Endothelial cell of umbilical vein (primary cell): ENCODE data around the gene TTLL7. TPM values are rescaled to one million over a fixed set of nuclear protein-coding genes. Genes with fewer than 3 reads are reported as not detected.
A peak's percentile ranks its signal among the peaks of the same experiment; 100 is the strongest.

ENCODE experiments used
- BruUV-seq: library from RNA; stranded (reverse); fragments of 400-500 nt; replicated peaks from 2 replicates; lab custom pipeline; 2021; lab: Mats Ljungman, UMichigan
- CTCF ChIA-PET: fragments of 300-600, 350-600 bp; sonication (Branson Sonifier 250); formaldehyde crosslinking; loops from one replicate; lab custom pipeline; 2021; ENCODE audit warnings: antibody characterized with exemption, inconsistent platforms; lab: Charles Lee
- POLR2A ChIA-PET: fragments of 300-600, 350-600 bp; sonication (Branson Sonifier 250); formaldehyde crosslinking; loops from one replicate; lab custom pipeline; 2021; ENCODE audit warnings: antibody characterized with exemption, inconsistent platforms; lab: Charles Lee
- DNase-seq: peaks from one replicate; pipeline ENCODE4 v3.0.0-alpha.2; 2011; ENCODE audit warnings: low read depth, low spot score
- FAIRE-seq: peaks from 2 replicates; lab custom pipeline; 2011; peaks lifted over from hg19 to GRCh38; lab: Jason Lieb, UNC
- H2AFZ ChIP-seq: 2 replicates; pipeline ENCODE4 v1.6.0; 2012; ENCODE audit warnings: low read depth, low read length, control low read depth, inconsistent platforms
- H3K27ac ChIP-seq: 2 replicates; pipeline ENCODE4 v1.5.1; 2011; ENCODE audit warnings: low read depth, mild to moderate bottlenecking, control low read depth, low read length, moderate library complexity; ENCODE audit not compliant: insufficient read depth
- H3K27me3 ChIP-seq, 2 experiments: 2 replicates each; pipeline versions ENCODE4 v1.6.0 to v1.6.1; 2011; ENCODE audit warnings: low read length in 2 of 2, mixed read lengths in 1 of 2; ENCODE audit not compliant: control insufficient read depth in 2 of 2, insufficient read depth in 2 of 2
- H3K36me3 ChIP-seq, 2 experiments: 2 replicates in 1 of 2; 3 replicates in 1 of 2; pipeline ENCODE4 v1.5.1; 2011; ENCODE audit warnings: low read length in 2 of 2, mild to moderate bottlenecking in 1 of 2, moderate library complexity in 1 of 2; ENCODE audit not compliant: control insufficient read depth in 2 of 2, insufficient read depth in 2 of 2; ENCODE audit errors: extremely low read depth in 1 of 2
- H3K4me1 ChIP-seq: 3 replicates; pipeline ENCODE4 v1.5.1; 2011; ENCODE audit warnings: mild to moderate bottlenecking, low read length; ENCODE audit not compliant: control insufficient read depth, insufficient read depth; ENCODE audit errors: extremely low read depth
- H3K4me2 ChIP-seq: 2 replicates; pipeline ENCODE4 v1.6.1; 2011; ENCODE audit warnings: low read length, control low read depth, mixed read lengths; ENCODE audit not compliant: insufficient read depth
- H3K4me3 ChIP-seq, 3 experiments: fragments of 200-600 bp in 1 of 3; sonication (generic), shearing (Covaris generic) in 1 of 3; replicated peaks in 1 of 3; 2 replicates each; pipeline ENCODE4 v1.5.1; 2011 to 2016; ENCODE audit warnings: control low read depth in 3 of 3, low read length in 3 of 3, mild to moderate bottlenecking in 2 of 3, inconsistent platforms in 1 of 3, low read depth in 1 of 3, moderate library complexity in 1 of 3; ENCODE audit not compliant: insufficient read depth in 1 of 3
- H3K79me2 ChIP-seq: 2 replicates; pipeline ENCODE4 v1.6.0; 2012; ENCODE audit warnings: low read length, inconsistent platforms; ENCODE audit not compliant: control insufficient read depth, insufficient read depth
- H3K9ac ChIP-seq: replicated peaks from 2 replicates; pipeline ENCODE3; 2011; ENCODE audit warnings: low read length, control low read depth; ENCODE audit not compliant: insufficient read depth; ENCODE audit errors: extremely low read depth
- H3K9me1 ChIP-seq: replicated peaks from 3 replicates; pipeline ENCODE4 v1.6.0; 2011; ENCODE audit warnings: mild to moderate bottlenecking, low read length; ENCODE audit not compliant: control insufficient read depth, insufficient read depth; ENCODE audit errors: extremely low read depth
- H3K9me3 ChIP-seq: replicated peaks from 2 replicates; pipeline ENCODE4 v1.5.1; 2012; ENCODE audit warnings: low read length, inconsistent platforms; ENCODE audit not compliant: control insufficient read depth, insufficient read depth
- H4K20me1 ChIP-seq: replicated peaks from 2 replicates; pipeline ENCODE3; 2011; ENCODE audit warnings: mild to moderate bottlenecking, low read length; ENCODE audit not compliant: control insufficient read depth, insufficient read depth; ENCODE audit errors: extremely low read depth
- CTCF ChIP-seq, 2 donors: IDR thresholded peaks; 1 replicate in 1 of 2; 2 replicates in 1 of 2; pipeline ENCODE4 v1.5.1; 2011; ENCODE audit warnings: low read length in 2 of 2, mild to moderate bottlenecking in 2 of 2, moderate library complexity in 2 of 2, control low read depth in 1 of 2, inconsistent platforms in 1 of 2, low read depth in 1 of 2; ENCODE audit not compliant: insufficient read depth in 1 of 2; ENCODE audit errors: extremely low read depth in 1 of 2
- EZH2 ChIP-seq: IDR thresholded peaks from 2 replicates; pipeline ENCODE4 v1.6.1; 2012; ENCODE audit warnings: borderline replicate concordance, low read depth, mild to moderate bottlenecking, moderate library complexity, low read length, inconsistent platforms; ENCODE audit not compliant: severe bottlenecking
- FOS ChIP-seq: IDR thresholded peaks from 2 replicates; pipeline ENCODE4 v1.6.1; 2011; ENCODE audit warnings: mild to moderate bottlenecking, low read length, moderate library complexity, borderline replicate concordance; ENCODE audit not compliant: insufficient read depth
- GATA2 ChIP-seq: IDR thresholded peaks from 2 replicates; pipeline ENCODE4 v1.7.0; 2011; ENCODE audit warnings: low read depth, mild to moderate bottlenecking, moderate library complexity, mixed read lengths, low read length; ENCODE audit not compliant: insufficient read length, insufficient read depth
- JUN ChIP-seq: IDR thresholded peaks from 2 replicates; pipeline ENCODE4 v1.6.1; 2011; ENCODE audit warnings: borderline replicate concordance, low read depth; ENCODE audit not compliant: insufficient read length, insufficient read depth
- MYC ChIP-seq: IDR thresholded peaks from one replicate; pipeline ENCODE4 v1.6.1; 2011; ENCODE audit warnings: mild to moderate bottlenecking, low read depth, low read length
- POLR2A ChIP-seq: IDR thresholded peaks from 2 replicates; pipeline ENCODE4 v1.6.1; 2012; ENCODE audit warnings: low read depth, mild to moderate bottlenecking, control low read depth, low read length
- POLR2AphosphoS5 ChIP-seq: IDR thresholded peaks from 2 replicates; pipeline ENCODE4 v1.6.1; 2012; ENCODE audit warnings: low read depth, mild to moderate bottlenecking, control low read depth, low read length, moderate library complexity; ENCODE audit not compliant: insufficient read depth
- dilution Hi-C: fragments of 300-500 bp; cut with MboI; formaldehyde crosslinking; loops from one replicate; pipeline ENCODE4 v1.15.0; 2019; ENCODE audit warnings: low sequenced_read_pairs; ENCODE audit not compliant: extremely low pct_ligation_motif_present
- intact Hi-C: fragments of 100-400 bp; cut with micrococcal nuclease; formaldehyde crosslinking; loops from one replicate; pipeline ENCODE4 v1.10.0; 2022
- polyA plus RNA-seq, 4 experiments: library from polyadenylated mRNA; depleted of rRNA in 3 of 4; stranded (reverse) in 3 of 4; unstranded in 1 of 4; fragments of >200 nt; gene quantifications; 2 replicates each; pipeline versions ENCODE4 v1.2.1 to v1.2.3, GENCODE V29; 2011 to 2012; ENCODE audit warnings: missing spikeins in 1 of 4
- total RNA-seq: library from RNA; stranded (reverse); gene quantifications from 2 replicates; pipeline ENCODE4 v1.2.3, GENCODE V29; 2021
- TF ChIP-seq, protein P1 (sequence below): IDR thresholded peaks from 2 replicates; pipeline ENCODE4 v1.6.1; 2011; ENCODE audit not compliant: insufficient read depth, insufficient read length

Gene TTLL7
- total and polyA plus RNA-seq, 2 donors (not counting 3 experiments of a cell fraction or from before 2014, with no cell fraction given), result 2.1 to 11.7 TPM

DNA sequence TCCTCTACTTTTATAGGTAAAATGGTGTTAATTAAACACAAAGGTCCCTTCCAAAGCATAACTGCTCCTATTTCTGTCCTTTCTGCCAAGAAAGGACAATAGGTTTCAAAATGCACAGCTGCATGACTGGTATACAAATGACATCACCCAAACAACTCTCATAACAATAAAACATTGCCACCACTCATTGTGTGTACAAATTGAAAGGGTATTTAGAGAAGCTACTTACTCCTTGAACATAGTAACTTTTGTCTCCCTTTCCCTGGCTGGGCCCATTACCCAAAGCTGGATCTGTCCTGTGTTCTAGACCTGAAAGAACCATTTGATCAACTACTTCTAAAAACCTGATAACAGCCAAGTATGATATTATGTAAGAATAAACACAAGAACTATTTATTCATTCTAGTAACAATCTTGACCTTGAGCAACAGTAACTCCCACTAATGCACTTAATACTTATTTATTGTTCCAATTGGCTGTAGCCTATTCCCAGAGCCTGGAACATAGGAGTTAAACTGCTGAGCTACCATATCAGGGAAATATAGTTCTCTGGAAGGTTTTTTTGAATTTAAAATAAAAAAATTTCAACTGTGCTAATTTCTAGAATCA lies 38.2 kb downstream of the TTLL7 start:
- ChIA-PET CTCF (interaction anchor here (0.7 to 2.5 kb wide), 3 partner anchors 18 to 175 kb away, joined by 3 to 10 read pairs (median 3); no protein-coding TSS in a partner anchor), POLR2A (no interaction called here)
- TF ChIP-seq POLR2AphosphoS5 (no peak), FOS (no peak), JUN (peak; percentile 21), EZH2 (no peak), MYC (no peak), CTCF (IDR thresholded peaks at IDR 0.05; ENCODE audit: extremely low read depth in 1 of 2, insufficient read depth in 1 of 2, low read depth in 1 of 2, low read length in 2 of 2) (no peak), POLR2A (no peak), GATA2 (no peak)
- TF ChIP-seq, protein P1, sequence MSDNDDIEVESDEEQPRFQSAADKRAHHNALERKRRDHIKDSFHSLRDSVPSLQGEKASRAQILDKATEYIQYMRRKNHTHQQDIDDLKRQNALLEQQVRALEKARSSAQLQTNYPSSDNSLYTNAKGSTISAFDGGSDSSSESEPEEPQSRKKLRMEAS, result no peak
- Histone ChIP-seq H3K4me2 (no peak overlapping the region), H3K79me2 (no peaks in the 10 kb centered on the region), H2AFZ (no peak overlapping the region), H3K9me1 (no peaks in the 10 kb centered on the region), H3K36me3 (no peaks in the 10 kb centered on the region), H3K4me3 (no peak overlapping the region), H3K27ac (no peak overlapping the region), H3K27me3 (no peaks in the 10 kb centered on the region), H3K4me1 (no peaks in the 10 kb centered on the region), H4K20me1 (no peaks in the 10 kb centered on the region), H3K9me3 (no peaks in the 10 kb centered on the region), H3K9ac (no peak overlapping the region)
- DNase-seq (no peak), FAIRE-seq (no peak)
- dilution Hi-C loops, result no loop called here
- no TSS peak for BruUV-seq
- intact Hi-C loops, result no loop called here
